Measurements from ENCODE around the gene SGMS1. TPM values are rescaled to one million over a fixed set of nuclear protein-coding genes. Genes with fewer than 3 reads are reported as not detected.
"Not testable (repeated sequence)": the region's sequence is repeated elsewhere in the genome, so short reads cannot be mapped to it uniquely, and the experiment has no call there.

Gene SGMS1
- total and polyA plus RNA-seq, 10 donors, result 5.9 to 84.3 (median 34.6) TPM

GRCh38 chr10:50271564-50272250 is 352.0 kb downstream of the SGMS1 start:
- no peak for DNase-seq

GRCh38 chr10:50267877-50268276 is 355.9 kb downstream of the SGMS1 start:
- H3K27me3 ChIP-seq (replicated peaks in 1 of 7); H3K9me3 ChIP-seq; intact Hi-C loops (cut with DNase I; ENCODE audit: low total_unique reads); H3K27ac ChIP-seq; H3K36me3 ChIP-seq; H3K4me1 ChIP-seq; H3K4me3 ChIP-seq; DNase-seq: not testable (repeated sequence)
- WGBS, 5 donors, result 86 to 96% (median 89%) methylated on average over 3 of the region's 3 CpGs

More at GRCh38 chr10:50271564-50272250, 352.0 kb downstream of the SGMS1 start:
- no peak overlapping the region for H3K27ac ChIP-seq
- 73 to 89% (median 85%) methylated on average over 3 of the region's 3 CpGs for WGBS, 5 donors
- H3K36me3 ChIP-seq, result no peaks in the 10 kb centered on the region
- H3K4me1 ChIP-seq, result no peaks in the 10 kb centered on the region
- no peak overlapping the region for H3K4me3 ChIP-seq
- intact Hi-C loops (cut with DNase I; ENCODE audit: low total_unique reads), result no loop called here
- no peaks in the 10 kb centered on the region for H3K9me3 ChIP-seq
- H3K27me3 ChIP-seq (replicated peaks in 1 of 7), result peaks cover 0 to 9% (median 0%) of the 10 kb centered on the region in 7 donors
- no peak for TF ChIP-seq POLR2AphosphoS5 (IDR thresholded peaks at IDR 0.05)

- H3K36me3 ChIP-seq; DNase-seq; H3K9me3 ChIP-seq; H3K27ac ChIP-seq; H3K27me3 ChIP-seq (replicated peaks in 1 of 7); intact Hi-C loops (cut with DNase I; ENCODE audit: low total_unique reads); H3K4me3 ChIP-seq: not testable (repeated sequence)
- WGBS, 5 donors, result 64 to 87% (median 82%) methylated on average over 9 to 10 of the region's 10 CpGs
- H3K4me1 ChIP-seq, result peaks cover 0 to 16% (median 0%) of the 10 kb centered on the region in 6 donors
Observed at GRCh38 chr10:50262625-50263024, 361.1 kb downstream of the SGMS1 start.

- no peak overlapping the region for H3K4me3 ChIP-seq
- H3K9me3 ChIP-seq, result no peaks in the 10 kb centered on the region
- no peak overlapping the region for H3K27ac ChIP-seq
- WGBS, 5 donors, result 4 to 28% (median 11%) methylated on average over 2 of the region's 2 CpGs
- intact Hi-C loops (cut with DNase I; ENCODE audit: low total_unique reads), result no loop called here
- DNase-seq, result no peak
- no peak for TF ChIP-seq CTCF (IDR thresholded peaks at IDR 0.05 in 8 of 11, conservative IDR thresholded peaks at IDR 0.05 in 3 of 11)
- no peak for TF ChIP-seq POLR2AphosphoS5 (IDR thresholded peaks at IDR 0.05)
- TF ChIP-seq POLR2A (IDR thresholded peaks at IDR 0.05), result no peak
- no peaks in the 10 kb centered on the region for H3K36me3 ChIP-seq
- peaks cover 0 to 16% (median 0%) of the 10 kb centered on the region in 6 donors for H3K4me1 ChIP-seq
- peaks cover 0 to 9% (median 0%) of the 10 kb centered on the region in 7 donors for H3K27me3 ChIP-seq (replicated peaks in 1 of 7)
Observed at GRCh38 chr10:50260791-50261281, 362.9 kb downstream of the SGMS1 start.

Small RNAs within 50 kb of the gene (small RNA-seq; reads per million reads assigned to genes)
- gene RNU7-107P, result 0 reads per million in 4 donors

Other genes with a start within 250 kb of the SGMS1 start
- 1 to 10 TPM; 1.0 to 5.4 (median 1.9) TPM for gene ASAH2B, start 116.0 kb upstream of the SGMS1 start, total RNA-seq
- gene ASAH2B, start 116.0 kb upstream of the SGMS1 start, polyA plus RNA-seq, result 1 to 10 TPM in 2 of 3 donors, under 1 TPM in 1; 0.77 to 1.7 (median 1.1) TPM